ENCODE data around the gene KIF7.
"Not testable (repeated sequence)": the region's sequence is repeated elsewhere in the genome, so short reads cannot be mapped to it uniquely, and the experiment has no call there.

KIF7 gene

GRCh38 chr15:89599021-89599420 is 56.2 kb downstream of the KIF7 start:
- no peak for DNase-seq

- DNase-seq = no peak
Measured at GRCh38 chr15:89593018-89593417, 62.2 kb downstream of the KIF7 start.

- no peak for DNase-seq
Measured at GRCh38 chr15:89591834-89592233, 63.4 kb downstream of the KIF7 start.

GRCh38 chr15:89587955-89588354 is 67.3 kb downstream of the KIF7 start:
- no peak for DNase-seq

GRCh38 chr15:89586651-89587050 is 68.6 kb downstream of the KIF7 start:
- DNase-seq = no peak

GRCh38 chr15:89580747-89581146 is 74.5 kb downstream of the KIF7 start:
- not testable (repeated sequence) for DNase-seq

GRCh38 chr15:89578146-89578545 is 77.1 kb downstream of the KIF7 start:
- DNase-seq = no peak
